Right renal pelvis (tissue), 4 donors: Measurements from ENCODE around the gene TNMD. TPM values are rescaled to one million over a fixed set of nuclear protein-coding genes. Genes with fewer than 3 reads are reported as not detected.

ENCODE experiments used
- DNase-seq, 4 donors: peaks; one replicate each; pipeline ENCODE4 v3.0.0-alpha.2; 2013; ENCODE audit warnings: low read depth in 4 of 4, low spot score in 3 of 4, missing footprints in 1 of 4
- polyA plus RNA-seq, 4 donors: library from polyadenylated mRNA; unstranded; fragments of 120-200 nt; gene quantifications; one replicate each; pipeline ENCODE4 v1.2.1, GENCODE V29; 2013; ENCODE audit not compliant: insufficient read length in 4 of 4

Gene TNMD
- polyA plus RNA-seq, 4 donors: 3.2 to 3.8 (median 3.5) TPM

GRCh38 chrX:100643956-100644860 is 59.5 kb downstream of the TNMD start, which contains the start of gene SRPX2:
TSS of gene SRPX2 (plus strand) at chrX:100644199. CDS start at chrX:100646323, 2,124 bp downstream.
- DNase-seq: no peak

DNA sequence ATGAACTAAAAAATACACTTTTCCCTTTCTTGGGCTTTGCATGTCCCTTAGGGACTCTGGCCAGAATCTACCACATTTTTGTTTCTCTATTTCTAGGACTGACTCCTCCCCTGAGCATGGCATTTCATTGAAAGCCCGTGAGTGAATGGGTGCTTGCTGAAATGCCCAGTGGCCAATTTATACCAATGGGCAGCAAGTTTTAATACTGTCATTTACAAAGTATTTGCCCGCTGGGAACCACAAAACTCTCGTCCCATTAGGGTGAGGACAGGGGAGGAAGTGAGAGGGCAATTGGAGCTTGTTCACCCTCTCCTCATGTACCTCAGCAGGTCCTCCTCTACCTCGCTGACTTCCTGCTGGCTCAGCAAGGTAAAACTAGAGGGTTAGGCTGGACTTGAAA is 60.4 kb downstream of the TNMD start:
- DNase-seq: no peak

- no peak for DNase-seq
Observed at GRCh38 chrX:100647095-100647494, 62.4 kb downstream of the TNMD start.

GRCh38 chrX:100647739-100648138 is 63.0 kb downstream of the TNMD start:
- DNase-seq: no peak

- DNase-seq: no peak
Observed at GRCh38 chrX:100648458-100649417, 64.0 kb downstream of the TNMD start.

Other genes starting within 250 kb of the TNMD start
- gene PCDH19, start 174.7 kb upstream of the TNMD start, polyA plus RNA-seq: 1 to 10 TPM; 2.2 to 3.5 (median 2.7) TPM
- gene TSPAN6, start 51.9 kb downstream of the TNMD start, polyA plus RNA-seq: 100 to 1,000 TPM; 161 to 184 (median 176) TPM
- 10 to 100 TPM; 10.5 to 13.0 (median 11.6) TPM for gene SRPX2, start 59.3 kb downstream of the TNMD start, polyA plus RNA-seq
- gene SYTL4, start 147.2 kb downstream of the TNMD start, polyA plus RNA-seq: 10 to 100 TPM; 22.6 to 24.1 (median 23.5) TPM
- gene CSTF2, start 235.5 kb downstream of the TNMD start, polyA plus RNA-seq: 10 to 100 TPM; 21.4 to 23.5 (median 22.8) TPM